ENCODE results near the gene ARHGAP28. TPM values are rescaled to one million over a fixed set of nuclear protein-coding genes. Genes with fewer than 3 reads are reported as not detected.

Gene ARHGAP28
- total RNA-seq, result 29.7 TPM

- Histone ChIP-seq H3K9me3 (ENCODE audit: control insufficient read depth in 3 of 3, low read length in 3 of 3) (no peaks in the 10 kb centered on the region), H3K4me1 (ENCODE audit: control insufficient read depth in 3 of 3, insufficient read depth in 3 of 3, low read length in 3 of 3) (peaks cover 13 to 20% (median 17%) of the 10 kb centered on the region in 3 donors), H3K36me3 (ENCODE audit: control insufficient read depth in 3 of 3, insufficient read depth in 3 of 3, low read length in 3 of 3) (no peaks in the 10 kb centered on the region), H3K27me3 (ENCODE audit: control insufficient read depth in 3 of 3, insufficient read depth in 3 of 3, low read length in 3 of 3) (no peaks in the 10 kb centered on the region), H3K9ac (ENCODE audit: low read depth in 1 of 3, low read length in 3 of 3) (peak within 1 kb of the TSS; percentile 73 to 88 (median 84)), H3K4me3 (ENCODE audit: low read length in 3 of 3) (peak within 1 kb of the TSS; percentile 86 to 91 (median 87)), H3K27ac (ENCODE audit: low read depth, low read length) (peak within 1 kb of the TSS; percentile 75)
Observed at GRCh38 chr18:6729247-6730091, at the start of gene ARHGAP28. ARHGAP28 (plus strand) TSS chr18:6729716; CDS start chr18:6729822, 106 bp downstream.

DNA sequence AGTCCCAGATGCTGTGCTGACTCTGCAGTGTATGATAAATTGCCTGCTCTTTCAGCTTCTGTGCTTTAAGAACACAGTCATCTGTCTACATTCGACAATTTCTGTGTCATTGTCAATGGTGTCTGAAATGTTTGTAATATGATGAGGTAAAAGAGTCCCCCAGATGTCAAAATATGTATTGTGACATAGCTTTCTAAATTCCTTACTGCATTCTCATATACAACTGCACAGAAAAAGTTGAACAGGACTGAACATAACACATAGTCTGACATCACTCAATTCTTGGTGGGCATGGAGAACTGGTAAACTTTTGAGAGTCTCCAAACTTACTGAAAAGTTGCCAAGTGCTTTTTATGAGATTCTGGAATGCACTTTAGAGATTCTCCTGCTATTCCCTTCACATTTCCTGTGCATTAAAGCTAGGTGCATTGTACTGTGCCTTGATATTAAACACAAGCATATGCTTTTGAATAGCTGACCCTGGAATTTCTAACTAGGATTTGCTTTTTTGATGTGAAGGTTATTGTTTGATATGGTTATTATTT, 48.1 kb upstream of the ARHGAP28 start:
- Histone ChIP-seq H3K36me3 (ENCODE audit: control insufficient read depth in 3 of 3, insufficient read depth in 3 of 3, low read length in 3 of 3) (no peaks in the 10 kb centered on the region), H3K9me3 (ENCODE audit: control insufficient read depth in 3 of 3, low read length in 3 of 3) (no peaks in the 10 kb centered on the region), H3K9ac (ENCODE audit: low read depth in 1 of 3, low read length in 3 of 3) (no peak overlapping the region), H3K27me3 (ENCODE audit: control insufficient read depth in 3 of 3, insufficient read depth in 3 of 3, low read length in 3 of 3) (no peaks in the 10 kb centered on the region), H3K4me3 (ENCODE audit: low read length in 3 of 3) (no peak overlapping the region), H3K27ac (ENCODE audit: low read depth, low read length) (no peak overlapping the region), H3K4me1 (ENCODE audit: control insufficient read depth in 3 of 3, insufficient read depth in 3 of 3, low read length in 3 of 3) (no peaks in the 10 kb centered on the region)

GRCh38 chr18:6682437-6683111, 46.9 kb upstream of the ARHGAP28 start:
- Histone ChIP-seq H3K36me3 (ENCODE audit: control insufficient read depth in 3 of 3, insufficient read depth in 3 of 3, low read length in 3 of 3) (no peaks in the 10 kb centered on the region), H3K9ac (ENCODE audit: low read depth in 1 of 3, low read length in 3 of 3) (no peak overlapping the region), H3K27me3 (ENCODE audit: control insufficient read depth in 3 of 3, insufficient read depth in 3 of 3, low read length in 3 of 3) (no peaks in the 10 kb centered on the region), H3K27ac (ENCODE audit: low read depth, low read length) (no peak overlapping the region), H3K9me3 (ENCODE audit: control insufficient read depth in 3 of 3, low read length in 3 of 3) (no peaks in the 10 kb centered on the region), H3K4me1 (ENCODE audit: control insufficient read depth in 3 of 3, insufficient read depth in 3 of 3, low read length in 3 of 3) (no peaks in the 10 kb centered on the region), H3K4me3 (ENCODE audit: low read length in 3 of 3) (no peak overlapping the region)

GRCh38 chr18:6683112-6683876, 46.2 kb upstream of the ARHGAP28 start:
- H3K27me3 ChIP-seq (ENCODE audit: control insufficient read depth in 3 of 3, insufficient read depth in 3 of 3, low read length in 3 of 3), result no peaks in the 10 kb centered on the region
- no peaks in the 10 kb centered on the region for H3K9me3 ChIP-seq (ENCODE audit: control insufficient read depth in 3 of 3, low read length in 3 of 3)
- no peaks in the 10 kb centered on the region for H3K4me1 ChIP-seq (ENCODE audit: control insufficient read depth in 3 of 3, insufficient read depth in 3 of 3, low read length in 3 of 3)
- H3K4me3 ChIP-seq (ENCODE audit: low read length in 3 of 3), result no peak overlapping the region
- no peak overlapping the region for H3K9ac ChIP-seq (ENCODE audit: low read depth in 1 of 3, low read length in 3 of 3)
- no peak overlapping the region for H3K27ac ChIP-seq (ENCODE audit: low read depth, low read length)
- H3K36me3 ChIP-seq (ENCODE audit: control insufficient read depth in 3 of 3, insufficient read depth in 3 of 3, low read length in 3 of 3), result no peaks in the 10 kb centered on the region

DNA sequence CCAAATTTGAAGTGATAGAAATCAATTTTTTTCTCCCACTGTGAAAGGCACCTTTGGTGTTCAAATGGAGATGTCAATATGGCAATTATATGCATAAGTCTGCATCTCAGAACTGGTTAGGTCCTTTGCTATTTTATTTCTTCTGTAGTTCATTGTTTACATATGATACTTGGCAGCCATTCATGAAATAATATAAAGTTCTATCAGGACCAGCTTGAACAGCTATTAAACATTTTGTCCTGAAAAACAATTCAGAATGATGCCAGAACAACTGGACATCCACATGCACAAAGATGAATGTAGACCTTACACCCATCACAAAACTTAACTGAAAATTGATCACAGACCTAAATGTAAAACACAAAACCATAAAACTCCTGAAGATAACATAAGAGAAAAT, 41.8 kb upstream of the ARHGAP28 start:
- H3K9me3 ChIP-seq (ENCODE audit: control insufficient read depth in 3 of 3, low read length in 3 of 3), result no peaks in the 10 kb centered on the region
- H3K36me3 ChIP-seq (ENCODE audit: control insufficient read depth in 3 of 3, insufficient read depth in 3 of 3, low read length in 3 of 3), result no peaks in the 10 kb centered on the region
- H3K27me3 ChIP-seq (ENCODE audit: control insufficient read depth in 3 of 3, insufficient read depth in 3 of 3, low read length in 3 of 3), result no peaks in the 10 kb centered on the region
- H3K27ac ChIP-seq (ENCODE audit: low read depth, low read length), result no peak overlapping the region
- no peak overlapping the region for H3K4me3 ChIP-seq (ENCODE audit: low read length in 3 of 3)
- no peak overlapping the region for H3K9ac ChIP-seq (ENCODE audit: low read depth in 1 of 3, low read length in 3 of 3)
- H3K4me1 ChIP-seq (ENCODE audit: control insufficient read depth in 3 of 3, insufficient read depth in 3 of 3, low read length in 3 of 3), result no peaks in the 10 kb centered on the region

GRCh38 chr18:6708890-6709289, 20.6 kb upstream of the ARHGAP28 start:
- H3K27me3 ChIP-seq (ENCODE audit: control insufficient read depth in 3 of 3, insufficient read depth in 3 of 3, low read length in 3 of 3), result no peaks in the 10 kb centered on the region
- H3K27ac ChIP-seq (ENCODE audit: low read depth, low read length), result no peak overlapping the region
- no peaks in the 10 kb centered on the region for H3K4me1 ChIP-seq (ENCODE audit: control insufficient read depth in 3 of 3, insufficient read depth in 3 of 3, low read length in 3 of 3)
- no peaks in the 10 kb centered on the region for H3K36me3 ChIP-seq (ENCODE audit: control insufficient read depth in 3 of 3, insufficient read depth in 3 of 3, low read length in 3 of 3)
- H3K9me3 ChIP-seq (ENCODE audit: control insufficient read depth in 3 of 3, low read length in 3 of 3), result no peaks in the 10 kb centered on the region
- H3K4me3 ChIP-seq (ENCODE audit: low read length in 3 of 3), result no peak overlapping the region
- H3K9ac ChIP-seq (ENCODE audit: low read depth in 1 of 3, low read length in 3 of 3), result no peak overlapping the region

DNA sequence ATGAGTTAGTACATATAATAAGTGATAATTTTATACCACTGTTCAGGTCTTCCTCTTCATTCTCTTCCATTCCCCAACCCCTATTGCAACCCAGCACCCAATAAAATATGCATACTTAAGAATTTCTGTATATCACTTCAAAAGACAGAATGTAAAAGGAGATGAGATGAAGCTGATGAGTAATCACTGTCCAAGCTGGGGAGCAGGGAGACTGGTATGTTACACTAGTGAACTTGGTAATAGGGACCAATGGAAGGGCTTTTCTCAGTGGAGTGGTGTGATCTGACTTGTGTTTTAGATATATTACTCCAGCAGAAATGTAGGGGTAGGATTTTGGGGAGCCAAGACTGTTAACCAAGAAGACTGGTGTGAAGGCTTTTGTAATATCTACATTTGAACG, 18.0 kb upstream of the ARHGAP28 start:
- no peaks in the 10 kb centered on the region for H3K27me3 ChIP-seq (ENCODE audit: control insufficient read depth in 3 of 3, insufficient read depth in 3 of 3, low read length in 3 of 3)
- no peak overlapping the region for H3K27ac ChIP-seq (ENCODE audit: low read depth, low read length)
- H3K9ac ChIP-seq (ENCODE audit: low read depth in 1 of 3, low read length in 3 of 3), result no peak overlapping the region
- H3K4me3 ChIP-seq (ENCODE audit: low read length in 3 of 3), result no peak overlapping the region
- no peaks in the 10 kb centered on the region for H3K4me1 ChIP-seq (ENCODE audit: control insufficient read depth in 3 of 3, insufficient read depth in 3 of 3, low read length in 3 of 3)
- no peaks in the 10 kb centered on the region for H3K36me3 ChIP-seq (ENCODE audit: control insufficient read depth in 3 of 3, insufficient read depth in 3 of 3, low read length in 3 of 3)
- no peaks in the 10 kb centered on the region for H3K9me3 ChIP-seq (ENCODE audit: control insufficient read depth in 3 of 3, low read length in 3 of 3)

- no peaks in the 10 kb centered on the region for H3K9me3 ChIP-seq (ENCODE audit: control insufficient read depth in 3 of 3, low read length in 3 of 3)
- H3K27me3 ChIP-seq (ENCODE audit: control insufficient read depth in 3 of 3, insufficient read depth in 3 of 3, low read length in 3 of 3), result no peaks in the 10 kb centered on the region
- H3K36me3 ChIP-seq (ENCODE audit: control insufficient read depth in 3 of 3, insufficient read depth in 3 of 3, low read length in 3 of 3), result no peaks in the 10 kb centered on the region
- no peak overlapping the region for H3K9ac ChIP-seq (ENCODE audit: low read depth in 1 of 3, low read length in 3 of 3)
- no peak overlapping the region for H3K27ac ChIP-seq (ENCODE audit: low read depth, low read length)
- H3K4me3 ChIP-seq (ENCODE audit: low read length in 3 of 3), result no peak overlapping the region
- no peaks in the 10 kb centered on the region for H3K4me1 ChIP-seq (ENCODE audit: control insufficient read depth in 3 of 3, insufficient read depth in 3 of 3, low read length in 3 of 3)
Observed at GRCh38 chr18:6712401-6712800, 17.1 kb upstream of the ARHGAP28 start.

- H3K27me3 ChIP-seq (ENCODE audit: control insufficient read depth in 3 of 3, insufficient read depth in 3 of 3, low read length in 3 of 3), result no peaks in the 10 kb centered on the region
- no peak overlapping the region for H3K4me3 ChIP-seq (ENCODE audit: low read length in 3 of 3)
- no peaks in the 10 kb centered on the region for H3K9me3 ChIP-seq (ENCODE audit: control insufficient read depth in 3 of 3, low read length in 3 of 3)
- no peak overlapping the region for H3K9ac ChIP-seq (ENCODE audit: low read depth in 1 of 3, low read length in 3 of 3)
- H3K4me1 ChIP-seq (ENCODE audit: control insufficient read depth in 3 of 3, insufficient read depth in 3 of 3, low read length in 3 of 3), result no peaks in the 10 kb centered on the region
- H3K27ac ChIP-seq (ENCODE audit: low read depth, low read length), result no peak overlapping the region
- no peaks in the 10 kb centered on the region for H3K36me3 ChIP-seq (ENCODE audit: control insufficient read depth in 3 of 3, insufficient read depth in 3 of 3, low read length in 3 of 3)
Observed at GRCh38 chr18:6714010-6714409, 15.5 kb upstream of the ARHGAP28 start.

Measured in skeletal muscle tissue (tissue), 4 donors.